SK-N-SH (cell line): ENCODE measurements around the gene C9orf85. TPM values are rescaled to one million over a fixed set of nuclear protein-coding genes. Genes with fewer than 3 reads are reported as not detected.

Experiments used
- CTCF ChIA-PET: fragments of 300-600, 350-600 bp; formaldehyde crosslinking; extraction: SDS; loops from one replicate; lab custom pipeline; 2021; lab: Yijun Ruan, JAX
- POLR2A ChIA-PET: fragments of 350-600 bp; sonication (Branson Sonifier 250); formaldehyde crosslinking; extraction: SDS; loops from one replicate; lab custom pipeline; 2020; ENCODE audit warnings: antibody characterized with exemption, inconsistent platforms; lab: Yijun Ruan, JAX
- DNase-seq: peaks from one replicate; pipeline ENCODE4 v3.0.0; 2012
- H2AFZ ChIP-seq: fragments of 200-600 bp; sonication (generic); 2 replicates; pipeline ENCODE4 v1.8.1; 2016; ENCODE audit warnings: antibody characterized with exemption, mild to moderate bottlenecking, low read depth
- H3F3A ChIP-seq: fragments of 200-600 bp; sonication (generic); replicated peaks from 2 replicates; pipeline ENCODE3; 2016; ENCODE audit warnings: antibody characterized with exemption, mild to moderate bottlenecking; ENCODE audit not compliant: insufficient read depth
- H3K27ac ChIP-seq, 2 experiments: fragments of 200-500 bp in 1 of 2; fragments of 200-600 bp in 1 of 2; sonication (Bioruptor generic) in 1 of 2; sonication (generic), shearing (Covaris generic) in 1 of 2; 2 replicates each; pipeline versions ENCODE4 v1.5.1 to v1.6.1; 2014 to 2016; ENCODE audit warnings: low read depth in 2 of 2, inconsistent platforms in 1 of 2, low read length in 1 of 2, mild to moderate bottlenecking in 1 of 2, mixed read lengths in 1 of 2
- H3K27me3 ChIP-seq: fragments of 200-600 bp; sonication (generic), shearing (Covaris generic); 2 replicates; pipeline ENCODE4 v1.6.1; 2016; ENCODE audit warnings: mixed run types; ENCODE audit not compliant: insufficient read depth
- H3K36me3 ChIP-seq, 2 experiments: fragments of 200-500 bp in 1 of 2; fragments of 200-600 bp in 1 of 2; sonication (Bioruptor generic) in 1 of 2; sonication (generic) in 1 of 2; replicated peaks in 1 of 2; 2 replicates each; pipeline versions ENCODE3 to v1.5.1; 2014 to 2016; ENCODE audit warnings: low read length in 1 of 2, mild to moderate bottlenecking in 1 of 2; ENCODE audit not compliant: insufficient read depth in 2 of 2, control insufficient read depth in 1 of 2
- H3K4me1 ChIP-seq, 2 experiments: fragments of 200-500 bp in 1 of 2; fragments of 200-600 bp in 1 of 2; sonication (Bioruptor generic) in 1 of 2; sonication (generic), shearing (Covaris generic) in 1 of 2; 2 replicates each; pipeline versions ENCODE4 v1.5.1 to v1.6.1; 2014 to 2016; ENCODE audit warnings: low read depth in 1 of 2, low read length in 1 of 2, mixed run types in 1 of 2; ENCODE audit not compliant: insufficient read depth in 2 of 2, control insufficient read depth in 1 of 2
- H3K4me2 ChIP-seq: fragments of 200-600 bp; sonication (generic), shearing (Covaris generic); 2 replicates; pipeline ENCODE4 v1.6.1; 2017; ENCODE audit warnings: mixed run types
- H3K4me3 ChIP-seq, 2 experiments: fragments of 200-500 bp in 1 of 2; fragments of 200-600 bp in 1 of 2; sonication (Bioruptor generic) in 1 of 2; sonication (generic), shearing (Covaris generic) in 1 of 2; 2 replicates each; pipeline versions ENCODE4 v1.5.1 to v1.8.1; 2014 to 2016; ENCODE audit warnings: low read depth in 2 of 2, inconsistent platforms in 1 of 2, low read length in 1 of 2, mild to moderate bottlenecking in 1 of 2, mixed read lengths in 1 of 2, moderate library complexity in 1 of 2
- H3K79me2 ChIP-seq: fragments of 200-600 bp; sonication (generic); 2 replicates; pipeline ENCODE4 v1.8.1; 2017; ENCODE audit warnings: mild to moderate bottlenecking; ENCODE audit not compliant: insufficient read depth
- H3K9ac ChIP-seq: fragments of 200-600 bp; sonication (generic); 2 replicates; pipeline ENCODE4 v1.6.1; 2017; ENCODE audit warnings: mixed run types
- H3K9me2 ChIP-seq: fragments of 200-600 bp; sonication (generic); 2 replicates; pipeline ENCODE4 v1.6.1; 2017; ENCODE audit warnings: mixed run types
- H3K9me3 ChIP-seq: fragments of 200-600 bp; sonication (generic); 2 replicates; pipeline ENCODE4 v1.6.1; 2017; ENCODE audit warnings: mixed run types, mild to moderate bottlenecking, moderate library complexity
- H4K20me1 ChIP-seq: fragments of 200-600 bp; sonication (generic); 2 replicates; pipeline ENCODE4 v1.6.1; 2017; ENCODE audit warnings: mild to moderate bottlenecking, mixed run types; ENCODE audit not compliant: insufficient read depth
- CHD2 ChIP-seq: fragments of 150-350 bp; IDR thresholded peaks from 2 replicates; pipeline ENCODE4 v1.6.1; 2018; ENCODE audit warnings: low read length; ENCODE audit not compliant: partially characterized antibody
- CTCF ChIP-seq: fragments of 200-600 bp; sonication (generic); IDR thresholded peaks from 2 replicates; pipeline ENCODE4 v1.6.1; 2017; ENCODE audit warnings: antibody characterized with exemption, mild to moderate bottlenecking, moderate library complexity
- FOSL2 ChIP-seq: IDR thresholded peaks from 2 replicates; pipeline ENCODE4 v1.4.0; 2012; ENCODE audit warnings: low read depth, mild to moderate bottlenecking, moderate library complexity, borderline replicate concordance
- FOXM1 ChIP-seq: IDR thresholded peaks from 2 replicates; pipeline ENCODE4 v1.4.0; 2012; ENCODE audit warnings: low read depth, mild to moderate bottlenecking
- GATA2 ChIP-seq: sonication (generic); formaldehyde crosslinking; IDR thresholded peaks from 2 replicates; pipeline ENCODE4 v1.5.0; 2020; ENCODE audit warnings: mild to moderate bottlenecking, missing genetic modification reagents
- IRF3 ChIP-seq: fragments of 150-350 bp; IDR thresholded peaks from 2 replicates; pipeline ENCODE4 v1.6.1; 2016; ENCODE audit warnings: mild to moderate bottlenecking, low read depth, low read length
- MAX ChIP-seq: IDR thresholded peaks from 2 replicates; pipeline ENCODE4 v1.4.0; 2012; ENCODE audit warnings: low read depth
- MXI1 ChIP-seq: IDR thresholded peaks from 2 replicates; pipeline ENCODE4 v1.6.1; 2012; ENCODE audit warnings: mild to moderate bottlenecking, low read depth, low read length, improper control_type of control experiment
- NFIC ChIP-seq: IDR thresholded peaks from 2 replicates; pipeline ENCODE4 v1.4.0; 2012; ENCODE audit warnings: borderline replicate concordance
- POLR2AphosphoS5 ChIP-seq: IDR thresholded peaks from 2 replicates; pipeline ENCODE4 v1.6.1; 2012; ENCODE audit warnings: low read depth, low read length
- TAF1 ChIP-seq: IDR thresholded peaks from 2 replicates; pipeline ENCODE4 v1.6.1; 2012; ENCODE audit warnings: low read depth, mild to moderate bottlenecking, low read length, moderate library complexity, borderline replicate concordance
- TCF12 ChIP-seq: IDR thresholded peaks from 2 replicates; pipeline ENCODE4 v1.4.0; 2012
- USF1 ChIP-seq: IDR thresholded peaks from 2 replicates; pipeline ENCODE4 v1.4.0; 2012; ENCODE audit warnings: low read depth, borderline replicate concordance
- polyA plus RNA-seq, 3 experiments: library from polyadenylated mRNA; depleted of rRNA; stranded (reverse); fragments of >200 nt; gene quantifications; 2 replicates each; pipeline ENCODE4 v1.2.3, GENCODE V29; 2012

C9orf85 gene
- polyA plus RNA-seq, 1 of the 3 experiments (the other 2 are of a cell fraction): 11.1 TPM

- TF ChIP-seq USF1 (no peak), CHD2 (no peak)
These were observed 19.8 kb upstream of the C9orf85 start (continued) for GRCh38 chr9:71891557-71892189.

- Histone ChIP-seq H3K9me3 (no peaks in the 10 kb centered on the region), H3K4me2 (no peak overlapping the region), H4K20me1 (peaks cover 45% of the 10 kb centered on the region), H3K27me3 (no peaks in the 10 kb centered on the region), H3K9me2 (no peaks in the 10 kb centered on the region), H3K36me3 (no peaks in the 10 kb centered on the region), H3K79me2 (peaks cover 65% of the 10 kb centered on the region), H3K4me3 (no peak overlapping the region), H3K27ac (no peak overlapping the region), H3K4me1 (no peaks in the 10 kb centered on the region), H3F3A (no peaks in the 10 kb centered on the region), H2AFZ (no peak overlapping the region), H3K9ac (no peak overlapping the region)
- no peak for DNase-seq
- TF ChIP-seq GATA2 (CRISPR knock-in tag) (no peak), FOXM1 (no peak), IRF3 (no peak), FOSL2 (no peak), USF1 (no peak), POLR2AphosphoS5 (no peak), MAX (no peak), NFIC (no peak), CTCF (no peak), TCF12 (no peak), MXI1 (no peak), CHD2 (no peak), TAF1 (no peak)
- POLR2A ChIA-PET: interaction anchor here (1.6 kb wide), 1 partner anchor 15 kb away, joined by 4 read pairs; no protein-coding TSS in a partner anchor
- CTCF ChIA-PET: interaction anchor here (1.5 kb wide), 1 partner anchor 144 kb away, joined by 4 read pairs; no protein-coding TSS in a partner anchor
These were observed 16.3 kb upstream of the C9orf85 start for GRCh38 chr9:71895117-71895516.
